Stimulated activated CD8-positive, alpha-beta memory T cell treated with anti-CD3 and anti-CD28 coated beads, Interleukin-12 subunit alpha, Interleukin-12 subunit beta, amount 100 ng/mL, for 1 hour (primary cell): ENCODE data around the gene CORO2A.

Experiments
- DNase-seq: peaks from one replicate; pipeline ENCODE4 v3.0.0-alpha.2; 2020; ENCODE audit warnings: low read depth

Gene CORO2A, protein sequence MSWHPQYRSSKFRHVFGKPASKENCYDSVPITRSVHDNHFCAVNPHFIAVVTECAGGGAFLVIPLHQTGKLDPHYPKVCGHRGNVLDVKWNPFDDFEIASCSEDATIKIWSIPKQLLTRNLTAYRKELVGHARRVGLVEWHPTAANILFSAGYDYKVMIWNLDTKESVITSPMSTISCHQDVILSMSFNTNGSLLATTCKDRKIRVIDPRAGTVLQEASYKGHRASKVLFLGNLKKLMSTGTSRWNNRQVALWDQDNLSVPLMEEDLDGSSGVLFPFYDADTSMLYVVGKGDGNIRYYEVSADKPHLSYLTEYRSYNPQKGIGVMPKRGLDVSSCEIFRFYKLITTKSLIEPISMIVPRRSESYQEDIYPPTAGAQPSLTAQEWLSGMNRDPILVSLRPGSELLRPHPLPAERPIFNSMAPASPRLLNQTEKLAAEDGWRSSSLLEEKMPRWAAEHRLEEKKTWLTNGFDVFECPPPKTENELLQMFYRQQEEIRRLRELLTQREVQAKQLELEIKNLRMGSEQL

DNA sequence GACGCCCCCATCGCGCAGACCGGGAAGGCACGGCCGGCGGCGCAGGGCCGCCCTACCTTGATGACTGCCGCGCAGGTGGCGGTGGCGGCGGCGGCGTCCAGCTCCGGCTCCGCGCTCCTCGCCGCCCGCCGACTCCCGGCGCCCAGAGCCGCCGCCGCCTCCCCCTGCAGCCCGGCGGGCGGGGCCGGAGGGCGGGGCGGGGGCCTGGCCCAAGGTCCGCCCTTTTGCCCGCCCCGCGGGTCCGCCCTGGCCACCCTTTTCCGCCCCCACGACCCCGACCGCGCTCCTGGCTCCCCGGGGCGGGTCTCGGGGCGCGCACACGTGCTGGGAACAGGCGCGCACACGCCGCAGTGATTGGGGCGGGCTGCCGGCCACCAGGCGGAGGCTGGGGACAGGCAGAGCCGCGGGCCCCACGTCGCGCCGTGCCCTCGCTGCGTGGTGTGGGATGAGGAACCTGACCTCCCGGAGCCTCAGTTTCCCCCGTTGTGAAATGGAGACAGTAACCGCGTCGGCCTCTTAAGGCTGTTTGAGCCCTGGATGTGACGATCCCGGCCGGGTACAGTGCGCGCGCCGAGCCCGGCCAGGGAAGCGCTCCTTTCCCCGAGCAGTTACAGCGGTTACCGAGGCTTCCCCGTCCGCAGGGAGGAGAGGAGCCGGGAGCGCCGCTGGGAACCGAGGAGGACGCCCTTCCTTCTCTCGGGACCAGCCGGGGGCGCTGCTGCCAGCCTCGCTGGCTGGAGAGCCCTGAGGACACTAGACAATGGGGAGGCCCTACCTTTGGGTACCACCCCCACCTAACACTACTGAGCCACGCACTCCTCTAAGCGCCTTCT lies at the start of gene CORO2A:
CORO2A (minus strand) TSS at position 135 of the 833 bp plus-strand sequence. CDS start 34,977 bp downstream, outside the sequence.
- peak; percentile 42 for DNase-seq

DNA sequence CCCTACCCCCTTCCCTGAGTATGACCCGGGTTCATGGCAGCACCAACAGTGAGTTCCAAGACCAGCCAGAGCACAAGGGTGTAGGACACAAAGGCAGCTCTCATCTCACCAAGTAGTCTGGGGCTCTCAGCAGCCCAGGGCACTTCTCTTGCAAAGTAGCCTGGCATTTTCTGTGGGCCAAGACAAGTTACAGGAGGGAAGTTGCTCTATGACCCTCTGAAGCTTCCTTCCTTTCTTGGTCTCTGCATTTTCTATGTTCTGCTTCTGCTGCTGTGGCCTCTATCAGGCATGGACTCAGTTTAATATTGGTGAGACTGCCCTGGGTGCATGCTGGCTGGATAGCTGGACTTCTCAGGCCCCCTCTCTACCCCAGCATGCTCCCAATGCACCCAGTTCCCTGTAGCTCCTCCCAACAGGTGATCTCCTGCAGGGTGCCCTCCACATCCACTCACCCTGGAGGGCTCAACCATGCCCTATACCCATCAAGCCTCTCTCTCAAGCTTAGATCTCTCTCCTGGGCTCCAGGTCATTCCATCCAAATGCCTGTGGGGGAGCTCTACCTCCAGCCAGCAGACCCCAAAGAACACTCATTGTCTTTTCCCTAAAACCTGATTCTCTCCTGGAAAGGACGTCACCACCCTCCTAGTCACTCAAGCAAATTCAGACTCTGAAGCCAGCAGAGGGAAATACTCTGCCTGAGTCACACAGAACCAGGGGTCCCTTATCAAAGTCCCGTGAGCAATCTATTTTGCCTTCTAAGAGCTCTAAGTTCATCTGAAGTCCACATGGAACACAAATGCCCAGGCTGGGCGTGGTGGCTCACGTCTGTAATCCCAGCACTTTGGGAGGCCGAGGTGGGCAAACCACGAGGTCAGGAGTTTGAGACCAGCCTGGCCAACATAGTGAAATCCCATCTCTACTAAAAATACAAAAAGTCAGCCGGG lies 49.2 kb upstream of the CORO2A start:
- DNase-seq = no peak

- DNase-seq = no peak
Measured at GRCh38 chr9:98240475-98240874, 48.0 kb upstream of the CORO2A start.

DNA sequence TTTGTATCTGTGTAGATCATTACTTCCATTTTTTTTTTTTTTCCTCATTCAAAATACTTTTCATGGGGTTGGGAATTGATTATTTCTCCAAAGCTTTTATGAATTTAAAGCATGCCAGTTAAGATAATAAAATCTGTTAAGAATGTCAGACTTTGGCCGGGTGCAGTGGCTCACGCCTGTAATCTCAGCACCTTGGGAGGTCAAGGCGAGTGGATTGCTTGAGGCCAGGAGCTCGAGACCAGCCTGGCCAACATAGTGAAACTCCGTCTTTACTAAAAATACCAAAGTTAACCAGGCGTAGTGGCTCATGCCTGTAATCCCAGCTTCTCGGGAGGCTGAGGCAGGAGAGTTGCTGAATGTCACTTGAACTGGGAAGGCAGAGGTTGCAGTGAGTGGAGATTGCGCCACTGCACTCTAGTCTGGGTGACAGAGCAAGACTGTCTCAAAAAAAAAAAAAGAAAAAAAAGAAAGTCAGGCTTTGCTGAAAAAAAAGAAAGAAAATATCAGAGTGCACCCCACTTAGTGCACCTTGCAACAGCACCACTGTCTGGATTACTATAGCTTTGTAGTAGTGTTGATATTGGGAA lies 44.6 kb upstream of the CORO2A start:
- DNase-seq = no peak

DNA sequence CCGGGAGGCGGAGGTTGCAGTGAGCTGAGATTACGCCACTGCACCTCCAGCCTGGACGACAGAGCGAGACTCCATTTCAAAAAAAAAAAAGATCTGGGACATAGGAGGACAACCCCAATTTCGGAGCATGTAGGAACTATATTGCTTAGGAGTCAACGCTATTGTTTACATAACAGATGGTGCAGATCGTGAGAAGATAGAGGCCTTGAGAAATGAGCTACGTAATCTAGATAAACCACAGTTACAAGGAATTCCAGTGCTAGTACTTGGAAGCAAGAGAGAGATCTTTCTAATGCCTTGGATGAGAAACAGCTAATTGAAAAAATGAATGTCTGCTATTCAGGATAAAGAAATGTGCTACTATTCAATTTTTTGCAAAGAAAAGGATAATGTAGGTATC lies 42.7 kb upstream of the CORO2A start:
- DNase-seq = no peak

GRCh38 chr9:98234245-98234825 lies 41.9 kb upstream of the CORO2A start:
- no peak for DNase-seq

GRCh38 chr9:98232926-98233325 lies 40.5 kb upstream of the CORO2A start:
- DNase-seq = no peak

GRCh38 chr9:98231770-98232478 lies 39.5 kb upstream of the CORO2A start:
- DNase-seq = no peak

DNA sequence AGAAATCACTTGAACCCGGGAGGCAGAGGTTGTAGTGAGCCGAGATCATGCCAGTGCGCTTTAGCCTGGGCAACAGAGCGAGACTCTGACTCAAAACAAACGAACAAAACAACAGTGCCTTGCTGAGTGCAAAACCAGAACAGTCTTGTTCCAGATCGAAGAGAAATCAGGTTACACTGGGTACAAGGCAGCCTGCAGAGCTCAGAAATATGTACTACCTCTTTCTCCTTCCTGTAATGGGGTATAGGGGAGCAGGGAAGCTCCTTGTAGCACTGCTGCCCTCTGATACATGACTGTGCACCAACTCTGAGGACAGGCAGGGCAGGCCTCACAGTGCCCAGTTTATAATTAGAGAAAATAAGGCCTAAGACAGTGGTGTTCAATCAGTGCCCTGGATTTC lies 38.4 kb upstream of the CORO2A start:
- DNase-seq = no peak

- no peak for DNase-seq
Measured at GRCh38 chr9:98230304-98230703, 37.9 kb upstream of the CORO2A start.

- no peak for DNase-seq
Measured at GRCh38 chr9:98229620-98230019, 37.2 kb upstream of the CORO2A start.

DNA sequence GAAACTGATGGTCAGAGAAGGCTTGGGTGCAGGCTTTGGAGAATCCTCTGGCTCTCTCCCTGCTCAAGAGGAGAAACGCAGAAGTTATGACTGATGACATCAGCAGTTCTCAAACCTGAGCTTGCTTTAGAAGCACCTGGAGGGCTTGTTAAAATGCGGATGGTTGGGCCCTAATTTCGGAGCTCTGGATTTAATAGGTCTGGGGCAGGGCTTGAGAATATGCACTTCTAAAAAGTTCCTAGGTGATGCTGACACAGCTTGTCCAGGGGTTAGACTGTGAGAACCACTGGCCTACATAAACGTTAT lies 36.6 kb upstream of the CORO2A start:
- DNase-seq = no peak

- DNase-seq = no peak
Measured at GRCh38 chr9:98228392-98229089, 36.1 kb upstream of the CORO2A start.

- no peak for DNase-seq
Measured at GRCh38 chr9:98227883-98228282, 35.4 kb upstream of the CORO2A start.

GRCh38 chr9:98226957-98227356 lies 34.5 kb upstream of the CORO2A start:
- DNase-seq = no peak

- DNase-seq = no peak
Measured at GRCh38 chr9:98226516-98226915, 34.1 kb upstream of the CORO2A start.

- DNase-seq = no peak
Measured at GRCh38 chr9:98225015-98225442, 32.6 kb upstream of the CORO2A start.

- DNase-seq = no peak
Measured at GRCh38 chr9:98222885-98223691, 30.7 kb upstream of the CORO2A start.

GRCh38 chr9:98220911-98221310 lies 28.5 kb upstream of the CORO2A start:
- DNase-seq = no peak
